A549 (cell line): ENCODE data around the gene FAM53B.

Source experiments
- CTCF ChIP-seq: fragments of >200 bp; sonication (Bioruptor Twin); formaldehyde crosslinking; IDR thresholded peaks from 3 replicates; pipeline ENCODE4 v1.5.1; 2016
- EP300 ChIP-seq, 2 experiments: fragments of >200 bp; sonication (Bioruptor Twin); formaldehyde crosslinking; IDR thresholded peaks; 2 replicates in 1 of 2; 3 replicates in 1 of 2; pipeline ENCODE4 v1.6.1; 2016 to 2017
- JUNB ChIP-seq: fragments of >200 bp; sonication (Bioruptor Twin); formaldehyde crosslinking; IDR thresholded peaks from 2 replicates; pipeline ENCODE4 v1.6.1; 2016
- MAX ChIP-seq: IDR thresholded peaks from 2 replicates; pipeline ENCODE4 v1.6.1; 2012
- NR3C1 ChIP-seq: fragments of >200 bp; sonication (Bioruptor Twin); formaldehyde crosslinking; IDR thresholded peaks from 3 replicates; pipeline ENCODE4 v1.6.1; 2017
- POLR2A ChIP-seq: IDR thresholded peaks from 2 replicates; pipeline ENCODE4 v1.6.1; 2012; ENCODE audit warnings: mild to moderate bottlenecking, low read length
- POLR2AphosphoS2 ChIP-seq: conservative IDR thresholded peaks from 2 replicates; pipeline ENCODE4 v1.6.1; 2012; ENCODE audit warnings: low read length, improper control_type of control experiment, inconsistent platforms

GRCh38 chr10:124629842-124630241 is 114.3 kb downstream of the FAM53B start:
- TF ChIP-seq CTCF (no peak), MAX (no peak), POLR2AphosphoS2 (no peak), NR3C1 (no peak), JUNB (no peak), POLR2A (no peak), EP300 (IDR thresholded peaks at IDR 0.05) (no peak)
